K562 (cell line): Measurements from ENCODE around the gene TIMM44.

Experiments
- COPS2 ChIP-seq: fragments of 450-650 bp; conservative IDR thresholded peaks from 2 replicates; pipeline ENCODE4 v1.6.1; 2016; ENCODE audit warnings: mild to moderate bottlenecking, moderate library complexity
- CTCF ChIP-seq, 3 experiments: IDR thresholded peaks in 2 of 3; conservative IDR thresholded peaks in 1 of 3; 2 replicates each; pipeline ENCODE4 v1.5.1; 2011 to 2012; ENCODE audit warnings: low read length in 3 of 3, mild to moderate bottlenecking in 3 of 3, control low read depth in 2 of 3, improper control_type of control experiment in 1 of 3, inconsistent platforms in 1 of 3, low read depth in 1 of 3, mixed read lengths in 1 of 3, moderate library complexity in 1 of 3; ENCODE audit not compliant: insufficient read depth in 2 of 3
- FOXK2 ChIP-seq, 2 experiments: fragments of 450-650 bp; IDR thresholded peaks in 1 of 2; conservative IDR thresholded peaks in 1 of 2; 2 replicates each; pipeline ENCODE4 v1.6.1; 2016; ENCODE audit warnings: low read depth in 2 of 2, mild to moderate bottlenecking in 1 of 2
- GTF2B ChIP-seq: IDR thresholded peaks from 2 replicates; pipeline ENCODE4 v1.6.1; 2011; ENCODE audit not compliant: insufficient read length; ENCODE audit errors: extremely low read depth
- NFIC ChIP-seq: fragments of 450-650 bp; IDR thresholded peaks from 2 replicates; pipeline ENCODE4 v1.6.1; 2017; ENCODE audit warnings: mild to moderate bottlenecking, inconsistent platforms
- PHB2 ChIP-seq: fragments of 450-650 bp; IDR thresholded peaks from 2 replicates; pipeline ENCODE4 v1.6.1; 2017; ENCODE audit warnings: low read depth
- POLR2A ChIP-seq: fragments of 450-650 bp; conservative IDR thresholded peaks from 2 replicates; pipeline ENCODE4 v1.6.1; 2016
- SMARCA4 ChIP-seq: fragments of 450-650 bp; IDR thresholded peaks from 2 replicates; pipeline ENCODE4 v1.6.1; 2016
- TSC22D4 ChIP-seq: fragments of 450-650 bp; IDR thresholded peaks from 2 replicates; pipeline ENCODE4 v1.6.1; 2016; ENCODE audit warnings: missing genetic modification characterization, missing biosample characterization, control low read depth
- ZNF274 ChIP-seq: IDR thresholded peaks from 2 replicates; pipeline ENCODE4 v1.6.1; 2011; ENCODE audit warnings: low read depth, mild to moderate bottlenecking, low read length, moderate library complexity, borderline replicate concordance

DNA sequence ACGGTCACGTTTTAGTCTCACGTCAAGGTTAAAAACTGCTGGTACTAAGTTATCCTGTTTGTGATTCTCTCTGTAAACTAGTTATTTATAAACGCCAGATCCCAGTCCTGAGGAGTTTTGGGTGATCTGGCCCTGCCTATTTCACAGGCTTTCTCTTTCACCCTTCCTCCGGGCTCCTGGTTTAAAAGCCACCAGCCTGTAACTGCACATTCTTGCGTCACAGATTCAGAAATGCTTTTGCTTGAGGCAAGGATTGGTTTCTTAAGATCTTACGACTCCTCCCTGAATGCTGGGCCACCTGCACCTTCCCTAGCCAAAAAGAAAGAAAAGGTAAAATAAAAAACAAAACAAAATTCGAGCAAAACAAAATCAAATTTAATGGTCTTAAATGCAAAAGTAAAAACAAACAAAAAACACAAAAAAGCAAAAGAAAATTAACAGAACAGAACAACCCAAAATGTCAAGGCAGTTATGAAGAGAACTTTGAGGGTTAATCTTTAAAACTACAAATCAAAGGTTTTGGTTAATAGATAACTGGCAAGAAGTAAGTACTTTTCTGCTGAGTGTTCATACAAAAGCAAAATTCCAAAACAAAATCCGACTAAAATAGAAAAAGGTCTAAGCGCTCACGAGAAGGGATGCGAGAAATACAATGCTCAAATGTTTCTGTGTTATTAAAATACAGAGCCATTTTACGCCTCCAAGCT, 18.6 kb upstream of the TIMM44 start:
- TF ChIP-seq ZNF274 (no peak), CTCF (IDR thresholded peaks at IDR 0.05 in 2 of 3, conservative IDR thresholded peaks at IDR 0.05 in 1 of 3; ENCODE audit: insufficient read depth in 2 of 3, low read depth in 1 of 3, low read length in 3 of 3) (no peak), SMARCA4 (no peak), COPS2 (no peak), TSC22D4 (tag) (no peak), NFIC (no peak), FOXK2 (conservative IDR thresholded peaks at IDR 0.05 in 1 of 2, IDR thresholded peaks at IDR 0.05 in 1 of 2; ENCODE audit: low read depth in 2 of 2) (no peak), PHB2 (no peak), GTF2B (no peak), POLR2A (no peak)
